Stimulated activated CD8-positive, alpha-beta memory T cell treated with anti-CD3 and anti-CD28 coated beads, Interleukin-2, amount 100 ng/mL, for 1 hour (primary cell): ENCODE results near the gene TCEA2.
A peak's percentile ranks its signal among the peaks of the same experiment; 100 is the strongest.

Source experiments
- DNase-seq, 2 donors: peaks; one replicate each; pipeline ENCODE4 v3.0.0-alpha.2; 2020; ENCODE audit warnings: low read depth in 2 of 2

Gene TCEA2

DNA sequence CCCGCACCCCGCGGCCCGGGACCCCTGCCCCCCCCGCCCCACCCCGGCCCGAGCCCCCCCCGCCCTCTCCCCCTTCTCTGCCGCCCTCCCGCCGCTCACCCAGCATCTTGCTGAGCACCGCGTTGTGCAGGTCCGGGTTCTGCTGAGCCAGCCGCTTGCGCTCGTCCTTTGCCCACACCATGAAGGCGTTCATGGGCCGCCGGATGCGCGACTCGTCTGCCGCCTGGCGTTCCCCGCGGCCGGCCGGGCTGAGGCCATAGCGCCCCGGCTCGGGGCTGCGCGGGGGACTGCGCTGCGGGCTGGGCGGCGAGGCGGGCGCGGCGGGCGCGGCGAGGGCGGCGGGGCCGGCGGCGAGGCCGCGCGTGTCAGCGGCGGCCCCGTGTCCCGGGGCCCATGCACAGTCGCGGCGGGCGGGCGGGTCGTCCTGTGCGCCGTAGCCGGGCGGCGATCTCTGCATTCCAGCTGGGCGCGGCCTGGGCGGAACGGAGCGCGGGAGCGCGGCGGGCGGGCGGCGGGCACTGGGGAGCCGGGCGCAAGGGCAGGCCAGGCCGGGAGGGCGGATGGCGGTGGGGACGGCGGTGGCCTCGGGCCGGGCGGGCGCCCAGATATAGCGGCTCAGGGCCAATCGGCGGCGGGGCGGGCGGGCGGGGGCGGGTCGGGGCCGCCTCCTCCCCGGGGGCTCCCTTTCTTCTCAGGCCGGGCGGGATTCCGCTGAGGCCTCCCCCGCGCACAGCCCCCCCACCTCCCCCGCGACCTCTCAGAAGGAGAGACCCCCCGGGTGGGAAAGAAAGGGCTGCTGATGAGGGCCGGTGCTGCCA, 13.7 kb upstream of the TCEA2 start, which contains the start of gene SOX18:
TSS of gene SOX18 (minus strand) at position 580 of the 818 bp plus-strand sequence. CDS start at position 457, 123 bp downstream.
- DNase-seq, result no peak

DNA sequence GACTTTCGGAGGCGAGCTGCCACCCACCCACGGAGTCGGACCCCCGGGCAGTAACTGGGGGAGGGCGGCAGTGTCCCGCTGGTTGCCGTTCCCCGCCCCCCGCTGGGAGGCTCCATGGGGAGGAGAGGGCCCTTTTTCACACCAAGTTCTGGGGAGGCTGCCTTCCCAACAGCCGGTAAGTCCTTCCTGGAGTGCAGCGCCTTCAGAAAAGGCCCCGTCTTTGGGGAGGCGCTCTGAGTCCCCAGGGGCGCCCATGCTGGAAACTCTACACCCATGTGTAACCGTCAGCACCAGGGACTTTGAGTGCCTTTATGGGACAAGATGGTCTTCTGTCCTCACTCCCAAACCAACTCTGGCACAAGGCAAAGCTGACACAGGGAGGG, 13.1 kb upstream of the TCEA2 start:
- DNase-seq, result no peak

DNA sequence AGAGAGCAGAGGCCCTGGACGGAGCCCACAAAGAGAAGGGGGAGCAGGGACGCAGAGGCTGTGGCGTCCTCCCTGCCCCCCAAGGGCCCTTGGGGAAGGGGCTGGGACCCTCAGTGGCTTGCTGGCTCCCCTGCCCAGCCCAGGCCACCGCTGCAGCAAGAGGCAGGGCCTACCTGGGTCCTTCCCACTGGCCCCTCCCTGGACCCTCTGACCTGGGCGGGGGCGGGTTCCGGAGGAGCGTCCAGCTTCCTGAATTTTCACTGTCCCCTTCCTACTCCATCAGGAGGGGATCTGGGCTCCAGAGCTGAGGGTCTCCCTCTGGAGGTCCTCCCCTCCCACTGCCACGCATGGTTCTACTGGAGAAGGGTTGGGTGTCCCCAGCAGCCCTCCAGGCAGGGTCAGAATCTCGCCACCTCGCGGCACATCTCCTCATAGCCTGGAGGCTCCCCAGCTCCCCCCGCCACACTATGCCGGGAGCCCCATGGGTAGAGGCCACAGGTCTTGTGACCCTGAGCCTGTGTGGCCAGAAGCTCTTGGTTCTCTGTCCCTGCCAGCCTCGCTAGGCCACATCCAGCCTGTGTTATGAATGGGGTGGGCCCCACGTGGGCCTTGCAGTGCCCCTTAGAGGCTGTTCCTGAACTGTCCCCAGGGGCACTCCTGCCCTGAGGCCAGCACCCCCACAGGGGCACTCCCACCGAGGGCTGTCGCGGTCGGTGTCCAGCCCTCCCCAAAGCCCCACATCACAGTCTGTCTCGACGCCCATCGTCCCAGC, 12.6 kb upstream of the TCEA2 start:
- no peak for DNase-seq

DNA sequence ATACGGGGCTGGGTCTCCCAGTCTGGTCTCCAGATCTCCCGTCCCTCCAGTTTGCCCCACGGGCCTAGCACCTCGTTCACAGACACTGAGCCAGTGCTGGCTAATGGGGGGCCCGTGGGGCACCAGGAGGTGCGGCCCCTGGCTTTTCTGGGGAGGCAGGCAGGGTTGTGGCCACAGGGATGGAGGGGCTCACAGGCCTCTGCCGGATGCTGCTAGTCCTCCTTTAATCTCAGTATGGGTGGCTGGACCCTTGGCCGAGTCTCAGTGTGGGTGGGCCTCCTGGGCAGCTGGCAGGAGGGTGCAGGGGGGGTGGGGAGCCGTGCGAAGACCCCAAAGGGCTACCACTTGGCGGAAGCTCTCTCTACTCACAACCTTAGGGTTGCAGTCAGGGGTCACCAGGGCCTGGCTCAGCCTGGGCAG, 12.0 kb upstream of the TCEA2 start:
- DNase-seq, result no peak

DNA sequence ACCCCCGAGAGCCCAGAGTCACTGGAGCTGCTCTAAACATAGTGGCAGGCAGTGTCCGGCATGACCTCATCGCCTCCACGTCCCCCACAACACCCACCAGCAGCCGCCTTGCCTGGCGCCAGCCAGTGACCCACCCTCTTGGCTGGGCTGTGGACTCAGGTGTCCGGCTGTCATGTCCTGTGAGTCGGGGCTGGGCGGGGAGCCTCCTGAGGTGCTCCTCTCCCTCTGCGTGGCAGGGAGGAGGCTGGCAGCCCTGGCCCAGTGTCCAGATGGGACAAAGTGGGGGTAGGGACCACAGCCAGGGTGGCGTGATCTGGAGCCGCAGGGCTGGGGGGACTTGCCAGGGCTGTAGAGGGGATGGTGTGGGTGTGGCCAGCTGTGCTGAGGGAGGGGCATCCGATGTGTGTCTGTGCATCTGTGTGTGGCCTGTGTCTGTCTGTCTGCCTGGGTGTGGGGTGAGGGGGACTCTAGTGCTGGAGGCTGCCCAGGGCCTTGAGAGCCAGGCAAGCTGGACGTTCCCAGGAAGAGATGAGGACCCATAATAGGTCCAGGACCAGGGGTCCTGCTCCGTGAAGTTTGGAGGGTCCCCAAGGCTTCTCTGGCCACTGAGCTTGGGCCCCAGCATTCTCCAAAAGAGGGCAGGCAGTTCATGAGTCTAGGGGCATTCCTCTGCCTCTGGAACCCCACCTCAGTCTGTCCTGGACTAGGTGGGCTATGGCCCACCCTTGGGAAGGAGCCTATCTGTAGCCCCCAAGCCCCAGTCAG, 11.3 kb upstream of the TCEA2 start:
- DNase-seq, result no peak

DNA sequence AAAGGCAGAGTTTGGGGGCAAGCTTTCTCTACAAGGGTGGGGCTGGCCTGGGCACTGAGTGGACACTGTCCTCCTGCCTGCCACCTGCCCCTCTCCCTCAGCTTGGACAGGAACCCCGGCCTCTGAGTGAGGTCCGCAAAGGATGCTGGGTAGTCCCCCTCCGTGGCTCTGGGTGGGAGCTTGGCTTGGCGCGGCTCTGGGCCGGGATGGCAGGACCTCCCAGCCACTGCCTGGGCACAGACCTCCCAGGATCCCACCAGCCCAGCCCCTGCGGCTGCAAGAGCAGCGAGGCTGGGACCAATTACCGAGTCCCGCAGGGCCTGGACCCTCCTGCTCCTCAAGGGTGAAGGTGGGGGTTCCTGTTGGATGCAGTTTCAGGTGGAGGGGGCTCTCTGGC, 10.7 kb upstream of the TCEA2 start:
- DNase-seq, result no peak

DNA sequence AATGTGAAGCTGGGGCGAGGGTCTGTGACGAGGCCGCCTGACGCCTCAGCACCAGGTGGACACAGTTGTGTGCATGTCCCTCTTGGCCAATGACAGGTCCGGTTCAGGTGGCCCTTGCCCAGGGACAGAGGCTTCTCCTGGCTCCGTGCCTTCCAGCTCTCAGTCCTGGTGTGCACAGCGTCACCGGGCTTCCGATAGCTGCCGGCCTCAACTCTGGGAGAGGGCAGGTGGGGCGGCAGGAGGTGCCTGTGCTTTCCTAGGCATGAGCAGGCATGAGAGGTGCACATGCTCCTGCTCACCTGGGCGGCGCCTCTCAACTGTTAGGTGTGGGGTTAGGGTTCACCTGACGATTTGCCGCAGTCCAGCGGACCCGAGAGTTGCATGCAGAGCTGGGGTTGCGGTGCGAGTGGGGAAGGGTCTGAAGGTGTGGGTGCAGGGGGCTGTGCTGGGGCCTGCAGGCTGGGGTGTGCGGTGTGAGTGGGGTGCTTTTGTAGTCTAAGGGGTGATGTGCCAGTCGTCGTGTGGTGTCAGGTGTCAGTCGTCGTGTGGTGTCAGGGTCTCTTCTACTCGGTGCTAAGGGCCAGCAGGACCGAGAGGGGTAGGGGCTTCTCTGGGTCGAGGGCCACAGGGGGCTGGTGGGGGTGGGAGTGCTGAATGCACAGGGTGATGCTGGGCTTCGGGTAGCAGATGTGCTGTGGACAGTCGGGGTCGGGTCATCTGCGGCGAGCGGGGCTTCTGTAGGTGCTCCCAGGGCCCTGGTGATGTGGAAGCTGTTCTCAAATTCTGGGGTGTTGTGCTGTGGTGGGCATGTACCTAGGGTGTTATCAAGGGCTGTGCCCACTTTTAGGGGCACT, 9.8 kb upstream of the TCEA2 start:
- DNase-seq, result no peak

DNA sequence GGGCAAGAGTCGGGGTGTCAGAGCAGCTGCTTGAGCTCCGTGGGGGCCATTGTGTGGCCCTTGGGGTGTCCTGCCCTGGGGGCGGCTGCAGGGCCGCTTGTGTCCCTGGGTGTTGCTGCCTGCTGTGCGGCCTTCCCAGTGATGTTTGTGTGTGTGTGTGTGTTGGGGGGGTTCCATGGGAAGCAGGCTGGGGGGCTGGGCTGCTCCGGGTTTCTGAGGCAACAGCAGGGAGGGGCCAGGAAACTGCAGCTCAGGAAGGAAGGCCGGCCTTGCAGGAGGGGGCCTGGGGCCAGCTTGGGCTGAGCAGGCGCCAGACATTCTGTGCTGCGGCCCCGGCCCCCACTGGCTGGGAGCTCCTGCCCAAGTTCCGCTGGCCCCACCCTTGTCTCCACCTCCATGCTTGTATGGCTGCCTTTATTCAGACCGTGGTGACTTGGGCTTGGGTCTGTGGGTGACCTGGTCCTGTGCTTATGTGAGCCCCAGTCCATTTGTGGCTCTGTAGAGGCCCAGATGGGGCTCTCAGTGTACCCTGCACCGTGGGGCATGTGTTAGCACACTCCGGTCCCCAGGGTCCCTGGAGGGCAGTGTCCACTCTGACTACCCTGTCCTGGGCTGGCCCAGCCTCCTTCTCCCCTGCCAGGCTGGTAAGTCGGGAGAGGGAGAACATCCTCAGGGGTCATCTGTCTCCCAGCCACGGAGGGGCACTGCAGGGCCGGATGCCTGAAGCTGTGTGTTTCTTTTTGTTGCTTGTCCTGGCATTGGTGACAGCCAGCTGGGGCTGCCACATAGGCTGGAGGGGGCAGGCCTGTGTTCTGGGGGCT, 8.9 kb upstream of the TCEA2 start:
- DNase-seq, result no peak

DNA sequence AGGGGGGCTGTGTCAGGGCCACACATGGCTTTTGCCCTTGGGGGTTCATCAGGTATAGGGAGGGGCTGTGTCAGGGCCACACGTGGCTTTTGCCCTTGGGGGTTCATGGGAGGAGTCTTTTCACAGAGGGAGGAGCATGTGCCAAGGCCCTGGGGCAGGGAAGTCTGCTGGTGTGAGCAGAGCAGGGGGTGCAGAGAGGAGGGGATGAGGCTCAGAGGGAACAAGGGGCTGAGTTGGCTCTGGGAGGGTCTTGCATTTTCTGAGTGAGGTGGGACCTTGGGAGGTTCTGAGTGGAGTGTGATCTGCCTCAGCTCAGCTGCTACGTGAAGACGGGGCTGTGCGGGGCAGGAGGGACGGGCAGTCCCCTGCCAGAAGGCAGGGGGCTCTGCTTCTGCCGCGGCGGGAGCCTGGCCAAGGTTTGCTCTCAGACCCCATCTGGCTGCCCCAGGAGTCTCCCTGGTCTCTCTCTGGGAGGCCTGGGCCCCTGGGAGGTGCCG, 7.6 kb upstream of the TCEA2 start:
- DNase-seq, result no peak

DNA sequence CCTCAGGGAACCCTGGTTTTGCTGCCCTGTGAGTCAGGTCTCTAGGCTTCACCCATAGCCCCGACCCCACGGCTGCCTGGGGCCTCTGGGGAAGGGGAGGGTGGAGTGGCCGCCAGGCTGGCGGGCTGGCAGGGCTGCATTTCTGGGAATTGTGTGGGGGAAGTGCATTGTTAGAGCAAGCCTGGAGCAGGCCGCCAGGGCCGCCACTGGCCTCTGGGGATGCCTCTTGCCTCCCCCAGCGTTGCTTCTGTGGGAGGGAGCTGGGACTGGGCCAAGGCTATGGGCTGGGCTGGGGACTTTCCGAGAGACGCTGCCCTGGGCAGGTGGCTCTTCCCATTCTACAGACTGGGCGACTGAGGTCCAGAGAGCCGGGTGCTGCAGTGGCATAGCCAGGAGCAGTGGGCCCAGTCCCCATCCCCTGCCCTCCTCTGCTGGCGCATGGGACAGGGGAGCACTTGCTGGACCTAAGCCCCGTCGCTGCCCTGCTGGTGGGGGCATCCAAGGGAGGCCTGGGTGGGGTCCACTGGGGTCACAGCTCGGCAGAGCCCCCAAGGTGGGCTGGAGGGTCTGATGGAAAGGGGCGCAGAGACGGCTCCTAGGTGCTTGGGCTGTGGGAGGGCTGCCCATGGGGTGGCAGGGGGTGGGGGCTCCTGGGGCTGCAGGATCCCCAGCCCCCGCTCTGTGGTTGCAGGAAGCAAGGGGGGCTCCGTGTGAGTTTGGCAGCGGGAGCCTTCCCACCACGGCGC, 6.9 kb upstream of the TCEA2 start:
- DNase-seq, result no peak

DNA sequence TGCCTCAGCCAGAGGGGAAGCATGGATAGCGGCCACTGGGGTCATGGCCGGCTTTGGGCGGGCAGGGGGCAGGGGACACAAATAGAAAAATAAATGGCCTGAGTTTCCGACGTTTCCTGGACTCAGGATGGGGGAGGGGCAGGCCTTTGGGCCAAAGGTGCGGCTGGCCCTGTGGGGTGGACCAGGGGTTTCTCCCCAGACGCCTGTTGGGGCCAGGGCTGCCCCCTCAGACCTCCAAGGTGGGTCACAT, 6.4 kb upstream of the TCEA2 start:
- no peak for DNase-seq

DNA sequence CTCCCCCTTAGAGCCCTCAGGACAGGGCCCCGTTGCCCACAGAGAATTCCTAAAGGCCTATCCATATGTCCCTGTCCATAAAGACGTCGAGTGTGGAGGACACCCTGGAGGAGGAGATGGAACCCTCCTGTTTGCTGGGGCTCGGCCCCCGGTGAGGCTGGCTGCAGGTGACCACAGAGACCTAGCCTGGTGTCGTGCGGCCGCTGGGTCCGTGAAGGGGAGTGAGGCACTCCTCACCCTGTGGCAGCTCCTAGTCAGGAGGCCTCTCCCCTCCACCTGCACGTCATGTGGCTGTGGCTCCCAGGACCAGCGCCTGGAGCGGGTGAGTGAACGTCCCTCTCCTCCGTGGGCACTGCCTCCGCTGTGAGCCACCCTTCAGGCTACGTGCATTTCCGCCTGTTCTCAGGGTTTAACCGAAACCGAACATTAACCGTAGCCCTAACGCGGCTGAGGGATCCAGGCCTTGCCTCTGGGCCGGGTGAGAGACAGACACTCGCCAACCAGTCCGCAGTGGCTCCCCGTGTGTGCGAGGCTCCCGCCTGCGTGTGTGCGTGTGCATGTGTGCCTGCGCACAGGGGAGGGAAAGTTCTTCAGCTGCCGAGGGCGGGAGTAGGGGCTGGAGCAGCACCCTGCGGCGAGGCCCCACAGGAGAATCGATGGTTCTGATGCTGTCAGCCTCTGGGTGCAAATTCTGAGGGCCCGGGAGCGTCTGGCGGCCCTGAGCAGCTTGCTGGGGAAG, 5.9 kb upstream of the TCEA2 start:
- DNase-seq, result no peak

DNA sequence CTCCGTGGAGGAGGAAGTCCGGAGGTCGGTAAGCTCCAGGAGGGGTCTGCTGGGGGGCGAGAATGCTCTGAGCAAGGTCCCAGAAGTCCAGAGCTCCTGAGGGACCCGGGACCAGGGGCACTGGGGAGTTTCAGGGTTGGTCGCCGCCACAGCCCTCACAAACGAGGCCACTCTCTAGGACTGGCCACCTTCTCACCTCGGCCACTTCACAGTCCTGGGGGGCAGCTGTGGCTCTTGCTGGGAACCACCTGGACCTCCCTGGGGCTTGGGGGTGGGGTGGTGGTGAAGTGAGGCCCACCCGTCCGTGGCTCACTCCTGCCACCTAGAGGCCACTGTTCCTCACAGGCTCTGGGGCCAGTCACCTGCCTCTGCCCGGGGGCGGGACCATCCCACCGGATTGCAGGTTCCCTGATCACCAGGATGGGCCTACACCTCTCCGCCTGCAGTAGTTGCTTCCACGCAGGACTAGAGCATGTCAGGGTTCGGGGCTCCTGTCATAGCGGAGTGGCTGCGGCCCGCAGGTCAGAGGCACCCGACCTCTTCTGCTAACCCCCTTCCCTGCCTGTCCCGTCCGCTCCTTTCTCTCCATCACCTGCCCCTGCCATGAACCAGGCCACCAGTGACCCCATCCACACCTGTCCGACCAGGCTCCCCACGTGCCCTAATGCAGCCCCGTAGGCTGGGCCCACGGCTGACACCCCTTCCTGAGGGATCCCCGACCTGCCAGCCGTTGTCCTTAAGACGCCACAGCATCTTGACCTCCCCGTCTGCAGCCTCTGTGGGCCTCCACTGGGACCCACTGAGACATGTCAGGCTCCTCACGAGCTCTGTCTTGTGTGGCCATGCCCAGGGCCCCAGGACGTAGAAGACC, 5.1 kb upstream of the TCEA2 start:
- DNase-seq, result peak; percentile 60 to 66

DNA sequence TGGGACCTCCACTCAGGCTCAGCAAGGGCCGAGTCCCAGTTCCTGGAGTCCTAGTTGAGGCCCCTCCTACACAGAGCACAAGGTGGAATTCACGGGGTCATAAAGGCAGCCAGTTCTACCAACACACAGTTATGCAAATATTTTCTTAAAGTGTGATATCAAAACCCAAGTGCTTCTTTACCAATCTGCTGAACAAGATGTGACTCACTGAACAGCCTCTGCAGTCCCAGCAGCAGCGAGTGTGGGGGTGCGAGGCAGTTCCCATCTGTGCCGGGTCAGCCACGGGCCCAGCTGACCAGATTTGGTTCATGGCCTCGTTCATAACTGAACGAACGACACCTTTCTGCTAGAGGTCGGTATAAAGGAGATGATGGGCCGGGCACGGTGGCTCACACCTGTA, 4.5 kb upstream of the TCEA2 start:
- DNase-seq, result no peak

DNA sequence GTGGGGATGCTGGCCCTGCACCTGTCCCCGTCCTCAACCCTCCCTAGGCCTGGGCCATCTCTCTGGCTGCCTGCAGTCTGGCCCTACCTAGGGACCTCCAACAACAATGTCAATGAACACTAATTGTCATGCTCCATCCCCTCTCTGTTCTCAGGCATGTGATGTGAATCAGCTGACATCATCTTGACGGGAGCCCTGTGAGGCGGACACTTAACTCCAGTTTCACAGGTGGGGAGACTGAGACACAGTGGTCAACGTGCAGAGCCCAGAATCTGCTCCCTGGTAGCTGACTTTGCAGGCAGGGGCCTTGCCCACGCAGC, 762 bp upstream of the TCEA2 start:
- no peak for DNase-seq

DNA sequence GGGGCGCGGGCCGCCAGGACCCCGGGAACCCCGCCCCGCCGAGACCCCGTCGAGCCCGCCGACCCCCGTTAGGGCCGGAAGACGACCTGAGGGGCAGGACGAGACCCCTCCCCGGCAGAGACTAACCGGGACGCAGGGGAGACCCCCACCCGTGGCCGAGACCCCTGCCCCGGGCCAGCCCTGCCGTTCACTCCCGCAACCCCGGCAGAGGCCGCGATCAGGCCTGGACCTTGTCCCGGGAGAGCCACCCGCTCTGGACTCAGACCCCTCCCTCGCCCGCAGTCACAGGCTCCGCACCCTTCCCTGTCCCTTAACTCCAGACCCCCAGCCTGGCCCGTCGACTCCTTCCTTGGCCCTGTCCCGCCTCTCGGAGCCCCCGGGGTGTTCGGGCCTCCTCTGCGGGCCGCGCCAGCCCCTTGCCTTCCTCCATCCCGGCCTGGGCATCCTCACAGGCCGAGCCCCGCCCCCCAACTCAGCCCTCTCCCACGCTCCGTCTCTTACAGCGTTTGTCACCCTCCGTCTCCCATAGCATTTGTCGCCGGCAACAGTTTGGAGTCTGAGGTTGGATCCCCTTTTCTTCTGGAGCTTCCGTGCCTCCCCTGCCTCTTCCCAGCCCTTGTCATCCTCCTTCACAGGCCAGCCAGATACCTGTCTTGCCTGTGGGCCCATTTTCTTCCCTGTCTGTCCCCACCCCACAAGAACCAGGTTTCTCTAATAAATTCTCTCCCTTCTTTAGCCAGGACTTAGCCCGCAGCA, 569 bp downstream of the TCEA2 start:
- no peak for DNase-seq

DNA sequence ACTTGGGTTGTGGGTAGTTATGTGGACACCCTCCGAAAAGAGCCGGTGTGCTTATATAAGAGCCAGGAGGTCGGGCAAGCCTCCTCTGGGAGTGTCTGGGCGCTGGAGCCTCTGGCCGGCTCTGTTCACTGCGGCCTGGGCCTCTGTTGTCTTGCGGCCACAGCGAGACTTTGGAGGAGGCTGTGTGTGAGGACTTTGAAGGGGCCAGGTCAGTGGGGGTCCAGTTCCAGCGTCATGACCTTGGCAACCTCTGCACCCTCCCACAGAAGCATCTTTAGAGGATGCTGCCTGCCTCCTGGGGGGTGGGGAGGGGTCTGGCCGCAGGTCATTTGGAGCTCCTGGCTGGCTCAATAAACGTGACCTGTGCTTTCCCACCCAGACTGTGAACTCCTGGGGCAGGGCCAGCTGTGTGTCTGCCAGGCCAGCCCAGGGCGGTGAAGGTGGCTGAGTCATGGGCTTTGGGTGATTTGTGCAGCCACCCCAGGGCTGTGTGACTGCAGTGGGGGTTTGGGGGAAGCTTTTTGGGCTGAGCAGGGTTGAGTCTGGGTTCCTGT, 1.2 kb downstream of the TCEA2 start:
- no peak for DNase-seq
